GM19455 (cell line): ENCODE measurements around the gene HACE1.
A peak's percentile ranks its signal among the peaks of the same experiment; 100 is the strongest.
"Not testable (repeated sequence)": the region's sequence is repeated elsewhere in the genome, so short reads cannot be mapped to it uniquely, and the experiment has no call there.

Source experiments
- ATAC-seq: cut with Tn5 transposase; IDR thresholded peaks from one replicate; pipeline ENCODE4 v1.9.1; 2021; ENCODE audit not compliant: unreplicated experiment

HACE1 gene

GRCh38 chr6:104859225-104860146 is at the start of gene HACE1:
Gene HACE1 (minus strand): TSS chr6:104859919. CDS start chr6:104859642, 277 bp downstream.
- peak; percentile 99 for ATAC-seq

- no peak for ATAC-seq
Observed at GRCh38 chr6:104908888-104909525, 49.3 kb upstream of the HACE1 start.

GRCh38 chr6:104908031-104908887 is 48.5 kb upstream of the HACE1 start:
- no peak for ATAC-seq

- not testable (repeated sequence) for ATAC-seq
Observed at GRCh38 chr6:104898893-104899292, 39.2 kb upstream of the HACE1 start.

GRCh38 chr6:104896914-104897313 is 37.2 kb upstream of the HACE1 start:
- ATAC-seq = no peak

- no peak for ATAC-seq
Observed at GRCh38 chr6:104888066-104888465, 28.3 kb upstream of the HACE1 start.

GRCh38 chr6:104887350-104887749 is 27.6 kb upstream of the HACE1 start:
- ATAC-seq = no peak

GRCh38 chr6:104885518-104886043 is 25.9 kb upstream of the HACE1 start:
- no peak for ATAC-seq

GRCh38 chr6:104884867-104885517 is 25.3 kb upstream of the HACE1 start:
- no peak for ATAC-seq

- ATAC-seq = no peak
Observed at GRCh38 chr6:104881964-104882668, 22.4 kb upstream of the HACE1 start.

- no peak for ATAC-seq
Observed at GRCh38 chr6:104862456-104862855, 2.7 kb upstream of the HACE1 start.

- no peak for ATAC-seq
Observed at GRCh38 chr6:104860221-104860620, 502 bp upstream of the HACE1 start.

- no peak for ATAC-seq
Observed at GRCh38 chr6:104858642-104859041, 1.1 kb downstream of the HACE1 start.

- ATAC-seq = no peak
Observed at GRCh38 chr6:104855507-104855906, 4.2 kb downstream of the HACE1 start.

GRCh38 chr6:104847721-104848120 is 12.0 kb downstream of the HACE1 start:
- not testable (repeated sequence) for ATAC-seq

GRCh38 chr6:104843229-104843628 is 16.5 kb downstream of the HACE1 start:
- ATAC-seq = no peak

- no peak for ATAC-seq
Observed at GRCh38 chr6:104837158-104837557, 22.6 kb downstream of the HACE1 start.

- not testable (repeated sequence) for ATAC-seq
Observed at GRCh38 chr6:104836479-104837020, 23.2 kb downstream of the HACE1 start.

GRCh38 chr6:104835782-104836181 is 23.9 kb downstream of the HACE1 start:
- no peak for ATAC-seq
